ENCODE results near the gene KRTAP4-6. TPM values are rescaled to one million over a fixed set of nuclear protein-coding genes. Genes with fewer than 3 reads are reported as not detected.
"Not testable (repeated sequence)": the region's sequence is repeated elsewhere in the genome, so short reads cannot be mapped to it uniquely, and the experiment has no call there.

Gene KRTAP4-6
- polyA plus RNA-seq (2013, experiment 1 of 4) = not detected
- polyA plus RNA-seq (2013, experiment 2 of 4) = not detected
- polyA plus RNA-seq (2013, experiment 3 of 4) = not detected
- not detected for polyA plus RNA-seq (2013, experiment 4 of 4)

DNA sequence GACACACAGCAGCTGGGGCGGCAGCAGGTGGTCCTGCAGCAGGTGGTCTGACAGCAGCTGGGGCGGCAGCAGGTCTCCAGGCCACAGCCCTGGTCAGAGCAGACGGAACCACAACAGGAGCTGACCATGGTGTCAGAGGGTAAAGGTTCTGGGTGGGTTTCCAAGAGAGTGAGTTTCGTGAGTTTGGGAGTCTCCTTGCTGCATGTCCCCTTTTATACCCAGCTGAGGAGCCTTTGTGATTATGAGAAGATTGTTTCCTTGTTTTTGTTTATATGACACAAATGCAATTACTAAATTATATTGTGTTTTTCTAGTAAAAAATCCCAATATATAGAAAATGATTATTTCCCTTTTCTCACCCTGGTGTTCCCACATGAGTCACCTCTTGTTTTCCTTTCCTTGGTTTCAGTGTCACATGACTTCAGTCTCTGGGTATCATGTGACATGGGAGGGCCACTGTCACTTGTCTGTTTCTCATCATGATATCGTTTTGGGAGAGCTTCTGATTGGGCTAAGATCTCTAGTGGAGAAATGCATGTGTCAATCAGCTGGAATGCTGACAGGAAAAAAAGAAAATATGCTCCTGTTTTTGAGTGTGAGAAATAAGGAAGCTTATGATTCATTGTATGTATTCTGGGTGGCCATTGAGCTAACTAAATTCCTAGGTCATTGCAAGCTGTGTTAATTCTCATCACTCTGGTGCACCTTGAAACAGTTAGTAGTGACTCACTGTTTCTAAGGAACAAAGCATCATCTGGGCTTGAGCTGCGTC is at the start of gene KRTAP4-6:
Gene KRTAP4-6 (minus strand): TSS at position 185 of the 772 bp plus-strand sequence. CDS start 57 bp downstream, at position 128.
- WGBS, 2 experiments = 86 to 96% methylated on average over 6 of the region's 6 CpGs
- Histone ChIP-seq H3K4me3 (ENCODE audit: insufficient read depth, low read depth, low read length) (no peak within 1 kb of the TSS), H3K27me3 (ENCODE audit: control insufficient read depth, insufficient read depth, low read length, poor library complexity, severe bottlenecking) (no peaks in the 10 kb centered on the region), H3K4me1 (ENCODE audit: control insufficient read depth, insufficient read depth, low read length) (no peaks in the 10 kb centered on the region), H3K9me3 (ENCODE audit: control insufficient read depth, low read length) (no peaks in the 10 kb centered on the region), H3K36me3 (ENCODE audit: control insufficient read depth, insufficient read depth, low read length) (no peaks in the 10 kb centered on the region), H3K27ac (ENCODE audit: insufficient read depth, low read depth, low read length, poor library complexity, severe bottlenecking) (no peak within 1 kb of the TSS)

DNA sequence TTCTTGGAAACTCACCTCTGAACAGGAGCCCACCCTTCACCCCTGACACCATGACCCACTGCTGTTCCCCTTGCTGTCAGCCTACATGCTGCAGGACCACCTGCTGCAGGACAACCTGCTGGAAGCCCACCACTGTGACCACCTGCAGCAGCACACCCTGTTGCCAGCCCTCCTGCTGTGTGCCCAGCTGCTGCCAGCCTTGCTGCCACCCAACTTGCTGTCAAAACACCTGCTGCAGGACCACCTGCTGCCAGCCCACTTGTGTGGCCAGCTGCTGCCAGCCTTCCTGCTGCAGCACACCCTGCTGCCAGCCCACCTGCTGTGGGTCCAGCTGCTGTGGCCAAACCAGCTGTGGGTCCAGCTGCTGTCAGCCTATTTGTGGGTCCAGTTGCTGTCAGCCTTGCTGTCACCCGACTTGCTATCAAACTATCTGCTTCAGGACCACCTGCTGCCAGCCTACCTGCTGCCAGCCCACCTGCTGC is 49.5 kb upstream of the KRTAP4-6 start, which contains the start of gene KRTAP9-1:
Gene KRTAP9-1 (plus strand): TSS at position 51 of the 482 bp plus-strand sequence. CDS start 0 bp downstream, at position 51.
- H3K4me1 ChIP-seq (ENCODE audit: control insufficient read depth, insufficient read depth, low read length); H3K36me3 ChIP-seq (ENCODE audit: control insufficient read depth, insufficient read depth, low read length); H3K27ac ChIP-seq (ENCODE audit: insufficient read depth, low read depth, low read length, poor library complexity, severe bottlenecking); H3K27me3 ChIP-seq (ENCODE audit: control insufficient read depth, insufficient read depth, low read length, poor library complexity, severe bottlenecking); H3K9me3 ChIP-seq (ENCODE audit: control insufficient read depth, low read length); H3K4me3 ChIP-seq (ENCODE audit: insufficient read depth, low read depth, low read length): not testable (repeated sequence)
- WGBS, 2 experiments = 76 to 90% methylated on average over 1 of the region's 1 CpG

DNA sequence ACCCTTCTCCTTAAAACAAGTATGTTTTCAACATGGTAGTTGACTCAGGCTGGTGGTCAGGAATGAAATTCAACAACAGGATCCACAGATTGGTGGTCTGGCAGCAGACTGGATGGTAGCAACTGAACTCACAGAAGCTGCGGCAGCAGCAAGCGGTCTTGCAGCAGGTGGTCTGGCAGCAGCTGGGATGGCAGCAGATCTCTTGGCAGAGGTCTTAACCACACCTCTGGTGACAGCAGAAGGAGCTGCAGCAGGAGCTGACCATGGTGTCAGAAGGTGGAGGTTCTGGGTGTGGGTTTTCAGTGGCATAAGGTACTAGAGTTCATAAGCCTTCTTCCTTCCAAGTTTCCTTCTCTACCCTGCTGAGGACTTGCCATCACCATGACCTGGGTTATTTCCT is 46.5 kb upstream of the KRTAP4-6 start:
- 87 to 92% methylated on average over 2 of the region's 2 CpGs for WGBS, 2 experiments

DNA sequence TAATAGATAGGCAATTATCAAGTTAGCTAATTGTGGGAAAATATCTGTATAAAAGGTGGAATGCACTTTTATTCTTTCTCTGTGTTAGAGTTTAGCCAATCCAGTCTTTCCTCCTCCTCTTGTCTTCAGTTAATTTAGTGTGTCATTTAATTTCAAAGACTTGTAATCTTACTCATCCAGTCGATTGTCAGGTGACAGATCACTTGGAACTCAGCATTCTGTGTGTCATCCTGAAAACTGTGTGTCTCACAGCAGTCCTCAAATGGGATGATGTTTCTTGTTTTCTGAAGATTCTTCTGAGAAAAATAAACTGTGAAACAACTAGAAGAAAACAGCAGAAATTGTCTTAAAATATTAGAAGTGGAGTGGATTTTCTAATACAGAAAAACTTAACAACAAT is 44.7 kb upstream of the KRTAP4-6 start:
- 83 to 88% methylated on average over 1 of the region's 1 CpG for WGBS, 2 experiments
- Histone ChIP-seq H3K4me1 (ENCODE audit: control insufficient read depth, insufficient read depth, low read length) (no peaks in the 10 kb centered on the region), H3K36me3 (ENCODE audit: control insufficient read depth, insufficient read depth, low read length) (no peaks in the 10 kb centered on the region), H3K27me3 (ENCODE audit: control insufficient read depth, insufficient read depth, low read length, poor library complexity, severe bottlenecking) (no peaks in the 10 kb centered on the region), H3K4me3 (ENCODE audit: insufficient read depth, low read depth, low read length) (no peak overlapping the region), H3K9me3 (ENCODE audit: control insufficient read depth, low read length) (no peaks in the 10 kb centered on the region), H3K27ac (ENCODE audit: insufficient read depth, low read depth, low read length, poor library complexity, severe bottlenecking) (no peak overlapping the region)

More for the DNA sequence above, 46.5 kb upstream of the KRTAP4-6 start:
- Histone ChIP-seq H3K27me3 (ENCODE audit: control insufficient read depth, insufficient read depth, low read length, poor library complexity, severe bottlenecking) (no peaks in the 10 kb centered on the region), H3K27ac (ENCODE audit: insufficient read depth, low read depth, low read length, poor library complexity, severe bottlenecking) (no peak overlapping the region), H3K4me1 (ENCODE audit: control insufficient read depth, insufficient read depth, low read length) (no peaks in the 10 kb centered on the region), H3K36me3 (ENCODE audit: control insufficient read depth, insufficient read depth, low read length) (no peaks in the 10 kb centered on the region), H3K9me3 (ENCODE audit: control insufficient read depth, low read length) (no peaks in the 10 kb centered on the region), H3K4me3 (ENCODE audit: insufficient read depth, low read depth, low read length) (no peak overlapping the region)

DNA sequence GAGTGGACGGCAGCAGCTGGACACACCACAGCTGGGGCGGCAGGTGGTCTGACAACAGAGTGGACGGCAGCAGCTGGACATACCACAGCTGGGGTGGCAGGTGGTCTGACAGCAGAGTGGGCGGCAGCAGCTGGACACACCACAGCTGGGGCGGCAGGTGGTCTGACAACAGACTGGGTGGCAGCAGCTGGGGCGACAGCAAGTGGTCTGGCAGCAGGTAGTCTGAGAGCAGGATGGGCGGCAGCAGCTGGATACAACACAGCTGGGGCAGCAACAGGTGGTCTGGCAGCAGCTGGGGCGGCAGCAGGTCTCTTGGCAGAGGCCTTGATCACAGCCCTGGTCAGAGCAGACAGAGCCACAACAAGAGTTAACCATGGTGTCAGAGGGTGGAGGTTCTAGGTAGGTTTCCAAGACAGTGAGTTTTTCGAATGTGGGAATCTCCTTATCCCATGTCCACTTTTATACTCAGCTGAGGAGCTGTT is 44.2 kb upstream of the KRTAP4-6 start, which contains the start of gene KRTAP4-1:
Gene KRTAP4-1 (minus strand): TSS at position 432 of the 482 bp plus-strand sequence. CDS start 57 bp downstream, at position 375.
- Histone ChIP-seq H3K27ac (ENCODE audit: insufficient read depth, low read depth, low read length, poor library complexity, severe bottlenecking) (no peak within 1 kb of the TSS), H3K4me3 (ENCODE audit: insufficient read depth, low read depth, low read length) (no peak within 1 kb of the TSS), H3K9me3 (ENCODE audit: control insufficient read depth, low read length) (no peaks in the 10 kb centered on the region), H3K36me3 (ENCODE audit: control insufficient read depth, insufficient read depth, low read length) (no peaks in the 10 kb centered on the region), H3K27me3 (ENCODE audit: control insufficient read depth, insufficient read depth, low read length, poor library complexity, severe bottlenecking) (no peaks in the 10 kb centered on the region), H3K4me1 (ENCODE audit: control insufficient read depth, insufficient read depth, low read length) (no peaks in the 10 kb centered on the region)
- 73 to 75% methylated on average over 9 of the region's 9 CpGs for WGBS, 2 experiments

DNA sequence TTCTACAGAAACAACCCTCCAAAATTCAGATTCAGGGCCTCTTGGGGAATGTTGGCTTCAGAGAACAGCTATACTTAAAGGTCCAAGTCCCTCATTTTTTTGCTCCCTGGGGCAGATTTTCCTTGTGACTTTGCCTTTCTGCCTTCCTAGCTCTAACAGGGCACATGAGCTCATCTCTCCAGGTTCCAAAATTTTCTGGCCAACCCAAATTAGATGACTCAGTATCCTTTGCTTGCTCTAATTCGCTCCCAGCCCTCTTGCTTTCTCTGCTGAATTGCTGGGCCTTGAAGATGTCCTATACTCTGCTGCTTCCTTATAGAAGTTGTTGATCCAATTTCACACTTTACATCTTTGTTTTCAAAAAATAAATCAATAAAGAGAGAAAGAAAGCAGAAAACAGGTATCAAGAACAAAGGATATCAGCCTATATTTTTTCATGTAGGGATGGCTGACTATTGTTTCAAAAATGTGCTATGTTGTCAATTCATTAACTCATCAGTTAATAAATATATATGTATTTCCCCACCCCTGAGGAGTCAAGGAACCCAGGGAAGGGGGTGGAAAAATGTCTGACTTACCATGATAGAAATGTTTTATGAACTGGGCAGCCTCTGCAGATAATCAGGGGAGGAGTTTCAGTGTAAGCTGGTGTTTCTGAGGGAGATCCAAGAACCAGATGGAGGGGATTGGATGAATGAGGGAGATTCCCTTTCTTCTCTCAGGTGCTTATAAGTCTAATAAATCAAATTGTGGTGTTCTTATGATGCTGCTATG is 38.7 kb upstream of the KRTAP4-6 start:
- Histone ChIP-seq H3K4me1 (ENCODE audit: control insufficient read depth, insufficient read depth, low read length) (no peaks in the 10 kb centered on the region), H3K27me3 (ENCODE audit: control insufficient read depth, insufficient read depth, low read length, poor library complexity, severe bottlenecking) (no peaks in the 10 kb centered on the region), H3K27ac (ENCODE audit: insufficient read depth, low read depth, low read length, poor library complexity, severe bottlenecking) (no peak overlapping the region), H3K9me3 (ENCODE audit: control insufficient read depth, low read length) (no peaks in the 10 kb centered on the region), H3K36me3 (ENCODE audit: control insufficient read depth, insufficient read depth, low read length) (no peaks in the 10 kb centered on the region), H3K4me3 (ENCODE audit: insufficient read depth, low read depth, low read length) (no peak overlapping the region)
- WGBS, 2 experiments = 94 to 97% methylated on average over 1 of the region's 1 CpG

DNA sequence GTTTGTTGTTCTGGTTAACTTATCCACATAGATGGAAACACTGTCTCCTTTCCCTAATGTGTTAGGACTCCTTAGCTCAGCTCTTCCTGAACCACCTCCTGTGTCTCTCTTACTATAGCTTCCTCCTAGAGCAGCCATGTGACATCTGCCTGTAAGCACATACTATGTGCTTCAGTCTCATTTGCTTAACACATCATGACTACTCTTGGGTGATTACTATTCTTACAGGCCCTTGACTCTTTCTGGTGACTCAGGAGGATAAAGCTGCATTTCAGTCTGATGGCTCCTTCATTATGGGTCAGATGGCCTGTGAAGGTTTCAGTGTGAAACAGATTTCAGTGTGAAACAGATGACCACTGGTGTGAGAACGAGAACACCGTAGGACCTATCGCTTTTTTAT is 38.0 kb upstream of the KRTAP4-6 start:
- H3K27me3 ChIP-seq (ENCODE audit: control insufficient read depth, insufficient read depth, low read length, poor library complexity, severe bottlenecking) = no peaks in the 10 kb centered on the region
- no peaks in the 10 kb centered on the region for H3K4me1 ChIP-seq (ENCODE audit: control insufficient read depth, insufficient read depth, low read length)
- no peak overlapping the region for H3K27ac ChIP-seq (ENCODE audit: insufficient read depth, low read depth, low read length, poor library complexity, severe bottlenecking)
- H3K4me3 ChIP-seq (ENCODE audit: insufficient read depth, low read depth, low read length) = no peak overlapping the region
- no peaks in the 10 kb centered on the region for H3K36me3 ChIP-seq (ENCODE audit: control insufficient read depth, insufficient read depth, low read length)
- H3K9me3 ChIP-seq (ENCODE audit: control insufficient read depth, low read length) = no peaks in the 10 kb centered on the region
- WGBS, 2 experiments = 87 to 96% methylated on average over 3 of the region's 3 CpGs

DNA sequence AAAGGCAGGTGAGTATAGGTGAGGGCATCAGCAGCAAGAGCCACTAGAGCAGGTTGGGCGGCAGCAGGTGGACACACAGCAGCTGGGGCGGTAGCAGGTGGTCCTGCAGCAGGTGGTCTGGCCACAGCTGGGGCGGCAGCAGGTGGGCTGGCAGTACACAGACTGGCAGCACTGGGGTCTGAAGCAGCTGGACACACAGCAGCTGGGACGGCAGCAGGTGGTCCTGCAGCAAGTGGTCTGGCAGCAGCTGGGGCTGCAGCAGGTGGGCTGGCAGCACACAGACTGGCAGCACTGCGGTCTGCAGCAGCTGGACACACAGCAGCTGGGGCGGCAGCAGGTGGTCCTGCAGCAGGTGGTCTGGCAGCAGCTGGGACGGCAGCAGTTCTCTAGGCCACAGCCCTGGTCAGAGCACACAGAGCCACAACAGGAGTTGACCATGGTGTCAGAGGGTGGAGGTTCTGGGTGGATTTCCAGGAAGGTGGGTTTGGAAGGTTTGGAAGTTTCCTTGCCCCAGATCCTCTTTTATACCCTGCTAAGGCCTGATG is 37.5 kb upstream of the KRTAP4-6 start, which contains the start of gene KRTAP4-2:
Gene KRTAP4-2 (minus strand): TSS at position 495 of the 545 bp plus-strand sequence. CDS start 57 bp downstream, at position 438.
- Histone ChIP-seq H3K4me3 (ENCODE audit: insufficient read depth, low read depth, low read length) (no peak within 1 kb of the TSS), H3K36me3 (ENCODE audit: control insufficient read depth, insufficient read depth, low read length) (no peaks in the 10 kb centered on the region), H3K27me3 (ENCODE audit: control insufficient read depth, insufficient read depth, low read length, poor library complexity, severe bottlenecking) (no peaks in the 10 kb centered on the region), H3K9me3 (ENCODE audit: control insufficient read depth, low read length) (no peaks in the 10 kb centered on the region), H3K4me1 (ENCODE audit: control insufficient read depth, insufficient read depth, low read length) (no peaks in the 10 kb centered on the region), H3K27ac (ENCODE audit: insufficient read depth, low read depth, low read length, poor library complexity, severe bottlenecking) (no peak within 1 kb of the TSS)
- 93 to 95% methylated on average over 6 to 7 of the region's 7 CpGs for WGBS, 2 experiments

DNA sequence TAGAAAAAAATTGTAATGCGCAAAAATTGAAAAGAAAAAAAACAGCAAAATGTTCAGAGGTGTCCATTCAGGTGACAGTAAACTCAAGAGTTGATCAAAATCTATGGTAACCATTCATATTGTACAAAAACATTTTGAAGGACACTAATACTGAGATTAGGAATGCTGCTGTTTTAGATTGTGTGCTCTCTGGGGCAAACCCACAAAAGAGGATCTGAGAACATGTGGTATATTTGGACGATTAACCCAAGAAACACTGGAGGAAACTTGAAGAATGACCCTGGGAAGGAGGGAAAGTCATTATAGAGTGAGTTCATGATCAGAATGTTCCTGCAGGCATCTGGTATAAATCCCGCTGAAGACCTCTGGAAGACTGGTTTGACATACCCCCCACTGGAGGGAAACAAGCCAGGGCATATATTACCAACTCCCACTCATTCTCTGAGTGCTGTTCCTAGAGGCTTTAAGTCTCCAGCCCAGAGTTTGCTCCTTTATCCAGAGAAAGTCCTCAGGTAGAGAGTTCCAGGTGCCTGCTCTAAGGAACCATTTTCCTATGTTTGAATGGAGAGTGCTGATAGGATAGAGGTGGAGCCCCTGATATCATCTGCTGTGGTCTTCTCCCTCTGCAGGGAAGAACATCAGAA is 36.5 kb upstream of the KRTAP4-6 start:
- no peaks in the 10 kb centered on the region for H3K36me3 ChIP-seq (ENCODE audit: control insufficient read depth, insufficient read depth, low read length)
- no peaks in the 10 kb centered on the region for H3K9me3 ChIP-seq (ENCODE audit: control insufficient read depth, low read length)
- WGBS, 2 experiments = 94 to 96% methylated on average over 3 of the region's 3 CpGs

More for the DNA sequence above, 36.5 kb upstream of the KRTAP4-6 start:
- no peaks in the 10 kb centered on the region for H3K27me3 ChIP-seq (ENCODE audit: control insufficient read depth, insufficient read depth, low read length, poor library complexity, severe bottlenecking)
- H3K4me1 ChIP-seq (ENCODE audit: control insufficient read depth, insufficient read depth, low read length) = no peaks in the 10 kb centered on the region
- no peak overlapping the region for H3K27ac ChIP-seq (ENCODE audit: insufficient read depth, low read depth, low read length, poor library complexity, severe bottlenecking)
- H3K4me3 ChIP-seq (ENCODE audit: insufficient read depth, low read depth, low read length) = no peak overlapping the region

All from ectodermal cell (in vitro differentiated cells).